Osteoblast (primary cell): Measurements from ENCODE around the gene C1orf159. TPM values are rescaled to one million over a fixed set of nuclear protein-coding genes. Genes with fewer than 3 reads are reported as not detected.
A peak's percentile ranks its signal among the peaks of the same experiment; 100 is the strongest.
"Not testable (repeated sequence)": the region's sequence is repeated elsewhere in the genome, so short reads cannot be mapped to it uniquely, and the experiment has no call there.

Experiments
- DNase-seq: peaks from one replicate; pipeline ENCODE4 v3.0.0; 2011; ENCODE audit warnings: low spot score, mixed read lengths; ENCODE audit not compliant: insufficient read length; ENCODE audit errors: missing footprints
- H2AFZ ChIP-seq: 2 replicates; pipeline ENCODE4 v1.6.0; 2011; ENCODE audit warnings: mild to moderate bottlenecking, low read length
- H3K27ac ChIP-seq: 2 replicates; pipeline ENCODE4 v1.5.1; 2011; ENCODE audit warnings: mild to moderate bottlenecking, low read depth, low read length, moderate library complexity
- H3K27me3 ChIP-seq: 2 replicates; pipeline ENCODE4 v1.6.0; 2012; ENCODE audit warnings: mild to moderate bottlenecking, control low read depth, inconsistent platforms, low read length, moderate library complexity; ENCODE audit not compliant: insufficient read depth
- H3K36me3 ChIP-seq: 2 replicates; pipeline ENCODE4 v1.5.1; 2011; ENCODE audit warnings: mild to moderate bottlenecking, low read length, control low read depth, moderate library complexity; ENCODE audit not compliant: insufficient read depth
- H3K4me1 ChIP-seq: 2 replicates; pipeline ENCODE4 v1.5.1; 2011; ENCODE audit warnings: mild to moderate bottlenecking, low read length, control low read depth, moderate library complexity; ENCODE audit not compliant: insufficient read depth
- H3K4me2 ChIP-seq: 2 replicates; pipeline ENCODE4 v1.6.0; 2011; ENCODE audit warnings: mild to moderate bottlenecking, low read length; ENCODE audit not compliant: insufficient read depth
- H3K4me3 ChIP-seq: fragments of 200-600 bp; sonication (generic); 3 replicates; pipeline ENCODE4 v1.5.1; 2012; ENCODE audit warnings: mild to moderate bottlenecking, low read length, inconsistent platforms; ENCODE audit not compliant: insufficient read depth
- H3K79me2 ChIP-seq: 2 replicates; pipeline ENCODE4 v1.6.0; 2012; ENCODE audit warnings: mild to moderate bottlenecking, low read length, control low read depth, inconsistent platforms; ENCODE audit not compliant: insufficient read depth
- H3K9me3 ChIP-seq: 2 replicates; pipeline ENCODE4 v1.5.1; 2011; ENCODE audit warnings: low read depth, low read length, control low read depth
- H4K20me1 ChIP-seq: 2 replicates; pipeline ENCODE4 v1.6.0; 2012; ENCODE audit warnings: mild to moderate bottlenecking, low read length, control low read depth; ENCODE audit not compliant: insufficient read depth
- CTCF ChIP-seq: IDR thresholded peaks from 2 replicates; pipeline ENCODE4 v1.5.1; 2011; ENCODE audit warnings: mild to moderate bottlenecking, low read depth, low read length, moderate library complexity; ENCODE audit errors: extremely low read depth
- total RNA-seq: library from RNA; depleted of rRNA; stranded (reverse); fragments of >200 nt; gene quantifications from 2 replicates; pipeline ENCODE4 v1.2.3, GENCODE V29; 2012

The C1orf159 gene
- total RNA-seq, 1 donor, result 5.4 TPM

GRCh38 chr1:1066403-1067283, 49.2 kb downstream of the C1orf159 start:
- Histone ChIP-seq H3K27ac (no peak overlapping the region), H3K4me1 (peaks cover 10% of the 10 kb centered on the region), H3K9me3 (no peaks in the 10 kb centered on the region), H2AFZ (no peak overlapping the region), H3K36me3 (no peaks in the 10 kb centered on the region), H4K20me1 (no peaks in the 10 kb centered on the region), H3K4me2 (no peak overlapping the region), H3K4me3 (no peak overlapping the region), H3K79me2 (no peaks in the 10 kb centered on the region), H3K27me3 (peaks cover 23% of the 10 kb centered on the region)
- no peak for TF ChIP-seq CTCF
- DNase-seq, result peak; percentile 98

DNA sequence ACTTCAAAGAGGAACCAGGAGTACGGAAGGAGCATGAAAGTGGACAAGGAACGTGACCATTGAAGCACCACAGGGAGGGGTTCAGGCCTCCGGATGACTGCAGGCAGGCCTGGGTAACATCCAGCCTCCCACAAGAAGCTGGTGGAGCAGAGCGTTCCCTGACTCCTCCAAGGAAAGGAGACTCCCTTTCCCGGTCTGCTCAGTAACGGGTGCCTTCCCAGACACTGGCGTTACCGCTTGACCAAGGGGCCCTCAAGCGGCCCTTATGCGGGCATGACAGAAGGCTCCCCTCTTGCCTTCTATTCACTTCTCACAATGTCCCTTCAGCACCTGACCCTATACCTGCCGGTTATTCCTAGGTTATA, 50.0 kb downstream of the C1orf159 start:
- H3K36me3 ChIP-seq, H3K9me3 ChIP-seq, H2AFZ ChIP-seq, H4K20me1 ChIP-seq, H3K4me3 ChIP-seq, H3K4me2 ChIP-seq, H3K4me1 ChIP-seq, H3K79me2 ChIP-seq, H3K27ac ChIP-seq, DNase-seq: not testable (repeated sequence)
- H3K27me3 ChIP-seq, result peaks cover 29% of the 10 kb centered on the region

- TF ChIP-seq CTCF, result no peak
- Histone ChIP-seq H3K4me1 (peaks cover 10% of the 10 kb centered on the region), H2AFZ (no peak overlapping the region), H3K27ac (no peak overlapping the region), H3K79me2 (no peaks in the 10 kb centered on the region), H3K27me3 (peaks cover 34% of the 10 kb centered on the region), H4K20me1 (no peaks in the 10 kb centered on the region), H3K9me3 (no peaks in the 10 kb centered on the region), H3K36me3 (no peaks in the 10 kb centered on the region), H3K4me3 (no peak overlapping the region), H3K4me2 (no peak overlapping the region)
- no peak for DNase-seq
Observed at GRCh38 chr1:1065265-1065939, 50.5 kb downstream of the C1orf159 start.

DNA sequence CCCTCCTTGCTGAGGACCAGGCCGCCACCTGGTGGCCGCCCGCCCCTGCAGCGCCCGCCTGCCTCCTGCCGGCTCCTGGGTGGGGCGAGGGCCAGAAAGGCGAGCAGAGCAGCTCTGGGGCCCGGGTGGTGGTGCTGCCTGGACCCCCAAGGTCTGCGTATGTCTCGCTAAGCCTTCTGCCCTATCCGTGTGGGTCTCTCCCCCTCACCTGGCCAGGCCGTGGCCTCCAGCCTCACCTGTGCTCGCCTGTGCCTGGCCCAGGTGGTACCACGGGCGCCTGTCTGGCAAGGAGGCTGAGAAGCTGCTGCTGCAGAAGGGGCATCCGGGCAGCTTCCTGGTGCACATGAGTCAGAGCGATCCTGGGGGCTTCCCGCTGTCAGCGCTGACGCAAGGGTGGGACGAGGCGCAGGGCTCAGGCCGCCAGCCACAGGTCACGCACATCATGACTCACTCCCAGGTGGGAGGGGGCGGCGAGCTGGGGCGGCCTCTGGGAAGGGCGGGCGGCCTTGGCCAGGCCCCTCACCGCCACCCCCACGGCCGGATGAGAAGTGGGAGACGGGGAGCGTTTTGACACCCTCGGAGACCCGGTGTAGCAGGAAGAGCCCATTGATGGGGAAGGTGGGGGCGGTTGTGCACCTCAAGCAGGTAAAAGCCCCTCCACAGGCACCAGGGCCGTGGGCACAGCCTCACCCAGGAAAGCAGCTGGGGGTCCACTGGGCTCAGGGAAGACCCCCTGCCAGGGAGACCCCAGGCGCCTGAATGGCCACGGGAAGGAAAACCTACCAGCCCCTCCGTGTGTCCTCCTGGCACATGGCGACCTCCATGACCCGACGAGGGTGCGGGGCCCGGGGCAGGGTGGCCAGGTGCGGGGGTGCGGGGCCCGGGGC, 51.7 kb downstream of the C1orf159 start:
- Histone ChIP-seq H3K4me2 (peak overlapping the region; percentile 48), H3K27ac (no peak overlapping the region), H3K4me3 (no peak overlapping the region), H2AFZ (no peak overlapping the region), H3K27me3 (peaks cover 35% of the 10 kb centered on the region), H4K20me1 (no peaks in the 10 kb centered on the region), H3K9me3 (no peaks in the 10 kb centered on the region), H3K4me1 (peaks cover 10% of the 10 kb centered on the region), H3K79me2 (no peaks in the 10 kb centered on the region), H3K36me3 (no peaks in the 10 kb centered on the region)
- DNase-seq, result peak; percentile 99
- TF ChIP-seq CTCF, result peak; percentile 67
